GM10248 (cell line): ENCODE data around the gene AHDC1.

Experiments used
- CTCF ChIA-PET: fragments of 300-600 bp; sonication (Branson Sonifier 250); formaldehyde crosslinking; extraction: SDS; loops from one replicate; lab custom pipeline; 2021; ENCODE audit warnings: antibody characterized with exemption; lab: Yijun Ruan, JAX
- POLR2A ChIA-PET: fragments of 350-650 bp; sonication (Branson Sonifier 250); formaldehyde crosslinking; extraction: SDS; loops from one replicate; lab custom pipeline; 2020; ENCODE audit warnings: antibody characterized with exemption; lab: Yijun Ruan, JAX
- DNase-seq: peaks from one replicate; pipeline ENCODE4 v3.0.0; 2012; ENCODE audit errors: extremely low spot score
- CTCF ChIP-seq: IDR thresholded peaks from 2 replicates; pipeline ENCODE4 v1.5.1; 2012; ENCODE audit warnings: mild to moderate bottlenecking, low read depth; ENCODE audit errors: extremely low read depth, missing control alignments, control extremely low read depth

The AHDC1 gene

DNA sequence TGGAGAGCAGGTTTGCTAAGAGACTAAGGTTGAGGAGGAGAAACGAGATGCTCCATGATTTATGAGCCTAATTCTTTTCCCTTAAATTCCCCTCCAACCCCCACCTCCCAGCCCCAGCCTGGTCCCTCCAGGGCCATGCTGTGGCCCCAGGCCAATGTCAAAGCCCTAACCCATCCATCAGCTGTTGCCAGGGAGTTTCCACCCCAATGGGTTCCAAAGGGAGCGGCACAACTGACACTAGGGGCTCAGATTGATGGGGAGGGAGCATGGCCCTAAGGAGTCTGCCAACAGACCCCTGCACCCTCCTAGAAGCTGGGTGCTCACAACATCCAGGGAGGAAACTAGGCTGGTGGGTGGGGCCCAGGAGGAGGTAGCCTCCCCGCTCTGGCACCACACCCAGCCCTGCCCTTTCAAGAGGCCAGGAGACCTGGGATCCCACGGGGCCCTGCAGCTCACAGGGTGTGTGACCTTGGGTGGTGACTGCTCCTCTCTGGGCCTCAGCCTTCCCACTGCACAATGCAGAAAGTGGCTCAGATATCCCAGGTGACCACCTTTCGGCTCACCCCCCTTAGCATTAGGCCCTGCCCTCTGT lies 12.9 kb downstream of the AHDC1 start:
- ChIA-PET CTCF (interaction anchor here (0.9 to 4.2 kb wide), 8 partner anchors 10 to 78 kb away, joined by 3 to 18 read pairs (median 6); no protein-coding TSS in a partner anchor), POLR2A (interaction anchor here (0.6 kb wide), 1 partner anchor 165 kb away, joined by 3 read pairs; no protein-coding TSS in a partner anchor)
- DNase-seq, result no peak
- no peak for TF ChIP-seq CTCF

DNA sequence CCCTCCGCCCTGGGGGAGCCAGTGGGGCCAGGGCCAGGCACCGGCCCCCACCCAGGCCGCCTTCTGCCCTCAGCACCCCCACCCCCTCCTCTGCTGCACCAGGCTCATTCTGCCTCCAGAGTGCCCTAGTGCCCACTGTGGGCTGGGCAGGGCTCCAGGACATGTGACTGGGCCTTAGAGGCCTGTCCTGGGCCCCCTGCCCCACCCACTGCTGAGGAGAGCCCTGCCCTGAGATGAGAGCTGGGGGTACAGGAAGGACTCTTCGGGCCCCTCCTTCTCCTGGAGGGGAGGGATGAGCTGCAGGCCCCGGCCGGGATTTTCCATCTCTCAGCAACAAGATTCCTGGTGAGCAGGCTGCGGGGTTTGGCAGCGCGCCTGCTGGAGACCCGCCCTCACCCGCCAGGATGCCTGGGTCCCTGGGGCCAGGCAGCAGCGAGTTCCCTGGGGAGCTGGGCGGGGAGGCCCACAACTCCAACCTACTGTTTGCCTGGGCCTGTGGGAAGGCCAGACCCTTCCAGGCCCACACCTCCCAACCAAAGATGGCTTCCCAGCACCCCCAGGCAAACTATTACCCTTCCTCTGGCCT lies 14.0 kb downstream of the AHDC1 start:
- DNase-seq, result no peak
- CTCF ChIA-PET, result interaction anchor here (1.1 to 4.2 kb wide), 6 partner anchors 9 to 174 kb away, joined by 3 to 18 read pairs (median 6); no protein-coding TSS in a partner anchor
- no peak for TF ChIP-seq CTCF
- POLR2A ChIA-PET, result no interaction called here

- TF ChIP-seq CTCF, result no peak
- ChIA-PET POLR2A (no interaction called here), CTCF (interaction anchor here (1.1 to 4.2 kb wide), 3 partner anchors 8 to 173 kb away, joined by 3 to 18 read pairs (median 10); no protein-coding TSS in a partner anchor)
- no peak for DNase-seq
These were observed 14.5 kb downstream of the AHDC1 start for GRCh38 chr1:27589441-27589840.

GRCh38 chr1:27588256-27589232 lies 15.4 kb downstream of the AHDC1 start:
- DNase-seq, result no peak

GRCh38 chr1:27585684-27586083 lies 18.3 kb downstream of the AHDC1 start:
- ChIA-PET POLR2A (no interaction called here), CTCF (interaction anchor here (1.4 to 4.4 kb wide), 5 partner anchors 9 to 285 kb away, joined by 5 to 19 read pairs (median 11); no protein-coding TSS in a partner anchor)
- DNase-seq, result no peak
- no peak for TF ChIP-seq CTCF

More at GRCh38 chr1:27588256-27589232, 15.4 kb downstream of the AHDC1 start:
- no peak for TF ChIP-seq CTCF
- CTCF ChIA-PET, result interaction anchor here (1.1 to 1.3 kb wide), 3 partner anchors 14 to 32 kb away, joined by 3 to 8 read pairs (median 4); no protein-coding TSS in a partner anchor
- POLR2A ChIA-PET, result no interaction called here

DNA sequence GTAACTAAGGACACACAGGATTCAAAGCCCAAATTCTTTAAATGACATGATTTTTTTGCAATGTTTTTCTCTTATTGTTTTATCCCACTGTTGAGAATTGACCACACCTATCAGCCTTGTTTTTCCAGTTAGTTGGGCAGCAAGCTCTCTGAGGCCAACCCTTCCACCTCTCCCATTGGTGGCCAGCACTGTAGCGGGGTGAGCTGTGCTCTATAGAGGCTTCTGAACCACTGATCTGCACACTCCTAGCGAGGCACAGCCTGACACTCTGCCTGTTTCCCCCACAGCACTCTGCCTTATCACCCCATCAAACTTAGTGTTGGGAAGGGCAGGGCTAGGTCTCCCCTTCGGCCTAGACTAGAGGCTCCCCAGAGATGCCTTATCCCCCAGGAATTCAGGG lies 19.5 kb downstream of the AHDC1 start:
- ChIA-PET POLR2A (interaction anchor here (0.6 kb wide), 1 partner anchor 16 kb away, joined by 3 read pairs; no protein-coding TSS in a partner anchor), CTCF (interaction anchor here (1.0 to 4.4 kb wide), 8 partner anchors 9 to 79 kb away, joined by 4 to 19 read pairs (median 8); no protein-coding TSS in a partner anchor)
- DNase-seq, result no peak
- TF ChIP-seq CTCF, result no peak
